HCT116 (cell line): ENCODE results near the gene CEACAM3. TPM values are rescaled to one million over a fixed set of nuclear protein-coding genes. Genes with fewer than 3 reads are reported as not detected.

Experiments
- ATAC-seq: fragments of 200-7000 bp; cut with Tn5 transposase; 2 replicates; pipeline ENCODE4 v1.9.1; 2020; ENCODE audit warnings: mild to moderate bottlenecking, moderate library complexity
- BruUV-seq: library from RNA; stranded (reverse); fragments of 400-500 nt; replicated peaks from 2 replicates; lab custom pipeline; 2021; lab: Mats Ljungman, UMichigan
- CTCF ChIA-PET: fragments of 300-600 bp; sonication (Branson Sonifier 250); formaldehyde crosslinking; loops from one replicate; lab custom pipeline; 2021; ENCODE audit warnings: antibody characterized with exemption; lab: Charles Lee
- POLR2A ChIA-PET: fragments of 300-600, 350-600 bp; sonication (Branson Sonifier 250); formaldehyde crosslinking; loops from one replicate; lab custom pipeline; 2021; ENCODE audit warnings: antibody characterized with exemption; lab: Charles Lee
- RAD21 ChIA-PET, 2 experiments: fragments of 300-600 bp; sonication (Branson Sonifier 250); formaldehyde crosslinking; loops; one replicate each; lab custom pipeline; 2023; ENCODE audit warnings: low total read pairs in 2 of 2; ENCODE audit not compliant: uncharacterized antibody in 2 of 2, unreplicated experiment in 2 of 2, low non-redundant PET in 1 of 2; lab: Charles Lee
- DNase-seq: peaks from one replicate; pipeline ENCODE4 v3.0.0-alpha.2; 2010; ENCODE audit warnings: low read depth, low spot score
- H2AFZ ChIP-seq: fragments of 200-600 bp; shearing (Covaris generic), sonication (generic); 2 replicates; pipeline ENCODE4 v1.6.1; 2017; ENCODE audit warnings: low read depth, mixed run types, mixed read lengths, antibody characterized with exemption, low read length; ENCODE audit not compliant: poor library complexity, severe bottlenecking
- H3K27ac ChIP-seq: 2 replicates; pipeline ENCODE4 v1.5.1; 2012; ENCODE audit warnings: low read depth, low read length
- H3K27me3 ChIP-seq: fragments of 200-600 bp; sonication (generic); 2 replicates; pipeline ENCODE4 v1.6.1; 2016; ENCODE audit warnings: mixed run types, low read length, mixed read lengths; ENCODE audit not compliant: insufficient read depth
- H3K36me3 ChIP-seq, 2 experiments: fragments of 200-500 bp in 1 of 2; fragments of 200-600 bp in 1 of 2; sonication (Bioruptor generic) in 1 of 2; sonication (generic) in 1 of 2; 2 replicates each; pipeline versions ENCODE4 v1.5.1 to v1.6.1; 2014 to 2016; ENCODE audit warnings: low read length in 2 of 2, inconsistent platforms in 1 of 2, mixed read lengths in 1 of 2, mixed run types in 1 of 2; ENCODE audit not compliant: insufficient read depth in 2 of 2, control insufficient read depth in 1 of 2
- H3K4me1 ChIP-seq, 2 experiments: fragments of 200-600 bp in 1 of 2; sonication (generic) in 1 of 2; 2 replicates each; pipeline versions ENCODE4 v1.5.1 to v1.6.1; 2012 to 2017; ENCODE audit warnings: low read length in 2 of 2, inconsistent platforms in 1 of 2, mild to moderate bottlenecking in 1 of 2, mixed read lengths in 1 of 2, mixed run types in 1 of 2, moderate library complexity in 1 of 2; ENCODE audit not compliant: insufficient read depth in 2 of 2, control insufficient read depth in 1 of 2
- H3K4me2 ChIP-seq: fragments of 200-600 bp; sonication (generic); 2 replicates; pipeline ENCODE4 v1.6.1; 2017; ENCODE audit warnings: mixed run types, low read length, mixed read lengths
- H3K4me3 ChIP-seq, 2 experiments: fragments of 200-600 bp in 1 of 2; sonication (generic) in 1 of 2; replicated peaks in 1 of 2; 2 replicates each; pipeline ENCODE4 v1.5.1; 2011 to 2016; ENCODE audit warnings: low read length in 2 of 2, control low read depth in 1 of 2, low read depth in 1 of 2, mild to moderate bottlenecking in 1 of 2, mixed read lengths in 1 of 2, mixed run types in 1 of 2
- H3K79me2 ChIP-seq: fragments of 200-600 bp; sonication (generic); 2 replicates; pipeline ENCODE4 v1.6.1; 2017; ENCODE audit warnings: mild to moderate bottlenecking, mixed run types, low read length, moderate library complexity, mixed read lengths; ENCODE audit not compliant: insufficient read depth
- H3K9ac ChIP-seq: fragments of 200-600 bp; sonication (generic); 2 replicates; pipeline ENCODE4 v1.6.1; 2016; ENCODE audit warnings: low read length, mixed read lengths
- H3K9me2 ChIP-seq: fragments of 200-600 bp; sonication (generic), shearing (Covaris generic); 2 replicates; pipeline ENCODE4 v1.6.1; 2017; ENCODE audit warnings: mixed run types, mild to moderate bottlenecking, moderate library complexity; ENCODE audit not compliant: insufficient read depth
- H3K9me3 ChIP-seq, 2 experiments: fragments of 200-500 bp in 1 of 2; fragments of 200-600 bp in 1 of 2; sonication (Bioruptor generic) in 1 of 2; sonication (generic) in 1 of 2; 2 replicates each; pipeline ENCODE4 v1.6.1; 2014 to 2017; ENCODE audit warnings: low read length in 2 of 2, mixed read lengths in 2 of 2, inconsistent platforms in 1 of 2, low read depth in 1 of 2, mild to moderate bottlenecking in 1 of 2, mixed run types in 1 of 2, moderate library complexity in 1 of 2; ENCODE audit not compliant: control insufficient read depth in 1 of 2, insufficient read depth in 1 of 2
- H4K20me1 ChIP-seq: fragments of 200-600 bp; sonication (generic), shearing (Covaris generic); 2 replicates; pipeline ENCODE4 v1.6.1; 2017; ENCODE audit warnings: mixed run types, mild to moderate bottlenecking, moderate library complexity; ENCODE audit not compliant: insufficient read depth
- ATF3 ChIP-seq: IDR thresholded peaks from 2 replicates; pipeline ENCODE4 v1.6.1; 2012
- CTCF ChIP-seq, 3 experiments: fragments of 200-600 bp in 1 of 3; sonication (generic) in 1 of 3; IDR thresholded peaks in 2 of 3; conservative IDR thresholded peaks in 1 of 3; 2 replicates each; pipeline ENCODE4 v1.5.1; 2012 to 2017; ENCODE audit warnings: low read depth in 2 of 3, low read length in 2 of 3, antibody characterized with exemption in 1 of 3, borderline replicate concordance in 1 of 3, control low read depth in 1 of 3, mild to moderate bottlenecking in 1 of 3, mixed read lengths in 1 of 3, mixed run types in 1 of 3, moderate library complexity in 1 of 3; ENCODE audit not compliant: insufficient read depth in 1 of 3
- EZH2 ChIP-seq: fragments of 200-600 bp; sonication (generic); IDR thresholded peaks from 2 replicates; pipeline ENCODE4 v1.6.1; 2017; ENCODE audit warnings: antibody characterized with exemption, mixed run types
- POLR2A ChIP-seq: IDR thresholded peaks from 2 replicates; pipeline ENCODE4 v1.7.0; 2011; ENCODE audit warnings: borderline replicate concordance; ENCODE audit not compliant: insufficient read depth, insufficient read length; ENCODE audit errors: extremely low read depth
- POLR2AphosphoS5 ChIP-seq: IDR thresholded peaks from 2 replicates; pipeline ENCODE4 v1.6.1; 2011; ENCODE audit warnings: mild to moderate bottlenecking, low read depth, low read length, moderate library complexity
- TCF7L2 ChIP-seq: IDR thresholded peaks from 2 replicates; pipeline ENCODE4 v1.7.0; 2011; ENCODE audit warnings: borderline replicate concordance, inconsistent platforms; ENCODE audit not compliant: insufficient read depth, insufficient read length; ENCODE audit errors: extremely low read depth
- YY1 ChIP-seq: IDR thresholded peaks from 2 replicates; pipeline ENCODE4 v1.6.1; 2011; ENCODE audit warnings: low read length, low read depth, moderate library complexity, mild to moderate bottlenecking; ENCODE audit not compliant: insufficient replicate concordance; ENCODE audit errors: extremely low read depth
- ZBTB33 ChIP-seq: IDR thresholded peaks from 2 replicates; pipeline ENCODE4 v1.6.1; 2011; ENCODE audit warnings: mild to moderate bottlenecking, low read length, moderate library complexity; ENCODE audit not compliant: insufficient replicate concordance; ENCODE audit errors: extremely low read depth
- ZNF274 ChIP-seq: fragments of 200-500 bp; sonication (Bioruptor generic); IDR thresholded peaks from 2 replicates; pipeline ENCODE4 v1.6.1; 2014; ENCODE audit warnings: mild to moderate bottlenecking, low read depth, low read length, inconsistent platforms
- intact Hi-C: fragments of 100-400 bp; cut with micrococcal nuclease; formaldehyde crosslinking; loops from 2 replicates; pipeline ENCODE4 v1.10.0; 2022
- total RNA-seq: library from RNA; stranded (reverse); gene quantifications from one replicate; pipeline ENCODE4 v1.2.1, GENCODE V29; 2021; ENCODE audit not compliant: unreplicated experiment
- TF ChIP-seq, protein P1 (sequence below): IDR thresholded peaks from 2 replicates; pipeline ENCODE4 v1.6.1; 2012; ENCODE audit warnings: low read depth

The CEACAM3 gene
- total RNA-seq, 1 experiment from 2014 or later: not detected

DNA sequence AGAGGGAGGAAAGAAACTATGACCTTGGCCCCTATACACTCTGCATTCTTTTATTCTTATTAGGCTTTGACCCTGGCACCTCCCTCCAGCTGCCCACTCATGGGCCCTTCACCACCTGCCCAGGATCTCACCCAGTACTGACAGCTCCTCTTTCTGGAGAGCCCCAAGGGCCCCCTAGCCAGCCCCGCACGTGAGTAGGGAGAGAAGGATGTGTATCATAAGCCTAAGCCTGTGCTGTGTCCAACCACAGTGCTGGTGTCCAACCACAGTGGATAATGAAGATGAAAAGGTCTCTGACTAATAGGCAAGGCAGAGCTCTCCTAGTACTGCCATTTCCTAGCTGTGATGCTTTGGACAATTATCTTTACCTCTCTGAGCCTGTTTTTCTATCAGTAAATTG, 52.7 kb downstream of the CEACAM3 start (continued):
- TF ChIP-seq YY1 (no peak), ZBTB33 (no peak), EZH2 (no peak)

DNA sequence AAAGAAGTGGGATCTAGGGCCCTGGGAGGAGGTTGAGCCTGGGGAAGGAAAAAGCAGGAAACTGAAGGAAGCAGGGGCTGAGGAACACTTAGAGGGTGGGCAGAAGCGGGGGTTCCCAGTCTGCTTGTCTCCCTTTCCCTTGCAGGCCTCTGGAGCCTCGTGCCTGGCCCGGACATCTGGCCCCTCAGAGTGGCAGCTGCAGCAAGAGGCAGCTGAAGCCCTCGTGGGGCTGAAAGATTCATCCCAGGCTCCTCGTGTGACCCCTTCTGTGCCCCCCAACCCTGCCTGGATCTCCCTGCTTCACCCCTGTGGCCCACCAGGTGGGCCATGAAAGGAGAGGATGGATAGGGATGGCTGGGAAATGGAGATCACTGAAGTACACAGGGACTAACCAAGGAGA, 54.0 kb downstream of the CEACAM3 start:
- ChIA-PET POLR2A (interaction anchor here (0.9 kb wide), 1 partner anchor 12 kb away, joined by 3 read pairs; no protein-coding TSS in a partner anchor), CTCF (no interaction called here), RAD21 (no interaction called here)
- Histone ChIP-seq H2AFZ (no peak overlapping the region), H3K27me3 (peaks cover 39% of the 10 kb centered on the region), H3K9me3 (no peaks in the 10 kb centered on the region), H3K4me2 (no peak overlapping the region), H3K27ac (no peak overlapping the region), H3K36me3 (no peaks in the 10 kb centered on the region), H4K20me1 (no peaks in the 10 kb centered on the region), H3K79me2 (no peaks in the 10 kb centered on the region), H3K9ac (no peak overlapping the region), H3K4me3 (no peak overlapping the region), H3K9me2 (no peaks in the 10 kb centered on the region), H3K4me1 (no peaks in the 10 kb centered on the region)
- intact Hi-C loops: no loop called here
- TF ChIP-seq EZH2: no peak
- no peak for TF ChIP-seq TCF7L2
- TF ChIP-seq ATF3: no peak
- no peak for TF ChIP-seq YY1
- TF ChIP-seq CTCF (IDR thresholded peaks at IDR 0.05 in 2 of 3, conservative IDR thresholded peaks at IDR 0.05 in 1 of 3; ENCODE audit: borderline replicate concordance in 1 of 3, insufficient read depth in 1 of 3, low read depth in 2 of 3, low read length in 2 of 3): no peak
- no peak for TF ChIP-seq POLR2AphosphoS5
- no peak for TF ChIP-seq POLR2A
- no peak for TF ChIP-seq ZNF274
- TF ChIP-seq, protein P1, sequence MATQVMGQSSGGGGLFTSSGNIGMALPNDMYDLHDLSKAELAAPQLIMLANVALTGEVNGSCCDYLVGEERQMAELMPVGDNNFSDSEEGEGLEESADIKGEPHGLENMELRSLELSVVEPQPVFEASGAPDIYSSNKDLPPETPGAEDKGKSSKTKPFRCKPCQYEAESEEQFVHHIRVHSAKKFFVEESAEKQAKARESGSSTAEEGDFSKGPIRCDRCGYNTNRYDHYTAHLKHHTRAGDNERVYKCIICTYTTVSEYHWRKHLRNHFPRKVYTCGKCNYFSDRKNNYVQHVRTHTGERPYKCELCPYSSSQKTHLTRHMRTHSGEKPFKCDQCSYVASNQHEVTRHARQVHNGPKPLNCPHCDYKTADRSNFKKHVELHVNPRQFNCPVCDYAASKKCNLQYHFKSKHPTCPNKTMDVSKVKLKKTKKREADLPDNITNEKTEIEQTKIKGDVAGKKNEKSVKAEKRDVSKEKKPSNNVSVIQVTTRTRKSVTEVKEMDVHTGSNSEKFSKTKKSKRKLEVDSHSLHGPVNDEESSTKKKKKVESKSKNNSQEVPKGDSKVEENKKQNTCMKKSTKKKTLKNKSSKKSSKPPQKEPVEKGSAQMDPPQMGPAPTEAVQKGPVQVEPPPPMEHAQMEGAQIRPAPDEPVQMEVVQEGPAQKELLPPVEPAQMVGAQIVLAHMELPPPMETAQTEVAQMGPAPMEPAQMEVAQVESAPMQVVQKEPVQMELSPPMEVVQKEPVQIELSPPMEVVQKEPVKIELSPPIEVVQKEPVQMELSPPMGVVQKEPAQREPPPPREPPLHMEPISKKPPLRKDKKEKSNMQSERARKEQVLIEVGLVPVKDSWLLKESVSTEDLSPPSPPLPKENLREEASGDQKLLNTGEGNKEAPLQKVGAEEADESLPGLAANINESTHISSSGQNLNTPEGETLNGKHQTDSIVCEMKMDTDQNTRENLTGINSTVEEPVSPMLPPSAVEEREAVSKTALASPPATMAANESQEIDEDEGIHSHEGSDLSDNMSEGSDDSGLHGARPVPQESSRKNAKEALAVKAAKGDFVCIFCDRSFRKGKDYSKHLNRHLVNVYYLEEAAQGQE: no peak
- ATAC-seq (no peak), DNase-seq (no peak)
- BruUV-seq: no TSS peak
